Measurements from ENCODE around the gene FAM227A.
A peak's percentile ranks its signal among the peaks of the same experiment; 100 is the strongest.

Gene FAM227A

DNA sequence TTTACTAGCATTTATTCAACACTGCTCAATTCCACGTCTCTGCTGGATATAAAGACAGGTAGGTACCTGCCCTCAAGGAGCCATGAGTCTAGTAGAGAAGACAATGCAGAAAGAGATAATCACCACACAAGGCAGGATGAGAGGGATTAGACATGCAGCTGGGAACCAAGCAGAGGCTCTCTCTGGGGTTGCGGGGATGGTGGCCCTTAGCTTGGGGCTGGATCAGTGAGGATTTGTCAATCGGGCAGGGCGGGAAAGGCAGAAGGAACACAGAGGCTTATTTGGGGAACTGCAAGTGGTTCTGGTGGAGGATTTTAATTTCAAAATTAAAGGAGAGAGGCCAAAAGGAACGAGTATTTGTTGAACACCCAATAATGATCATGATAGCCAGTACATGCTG lies 77.7 kb downstream of the FAM227A start:
- DNase-seq (ENCODE audit: low read depth): no peak
- H3K4me3 ChIP-seq (ENCODE audit: low read depth, low read length): no peak overlapping the region
- TF ChIP-seq, protein P1, sequence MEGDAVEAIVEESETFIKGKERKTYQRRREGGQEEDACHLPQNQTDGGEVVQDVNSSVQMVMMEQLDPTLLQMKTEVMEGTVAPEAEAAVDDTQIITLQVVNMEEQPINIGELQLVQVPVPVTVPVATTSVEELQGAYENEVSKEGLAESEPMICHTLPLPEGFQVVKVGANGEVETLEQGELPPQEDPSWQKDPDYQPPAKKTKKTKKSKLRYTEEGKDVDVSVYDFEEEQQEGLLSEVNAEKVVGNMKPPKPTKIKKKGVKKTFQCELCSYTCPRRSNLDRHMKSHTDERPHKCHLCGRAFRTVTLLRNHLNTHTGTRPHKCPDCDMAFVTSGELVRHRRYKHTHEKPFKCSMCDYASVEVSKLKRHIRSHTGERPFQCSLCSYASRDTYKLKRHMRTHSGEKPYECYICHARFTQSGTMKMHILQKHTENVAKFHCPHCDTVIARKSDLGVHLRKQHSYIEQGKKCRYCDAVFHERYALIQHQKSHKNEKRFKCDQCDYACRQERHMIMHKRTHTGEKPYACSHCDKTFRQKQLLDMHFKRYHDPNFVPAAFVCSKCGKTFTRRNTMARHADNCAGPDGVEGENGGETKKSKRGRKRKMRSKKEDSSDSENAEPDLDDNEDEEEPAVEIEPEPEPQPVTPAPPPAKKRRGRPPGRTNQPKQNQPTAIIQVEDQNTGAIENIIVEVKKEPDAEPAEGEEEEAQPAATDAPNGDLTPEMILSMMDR (conservative IDR thresholded peaks at IDR 0.05; ENCODE audit: low read depth, low read length): no peak

DNA sequence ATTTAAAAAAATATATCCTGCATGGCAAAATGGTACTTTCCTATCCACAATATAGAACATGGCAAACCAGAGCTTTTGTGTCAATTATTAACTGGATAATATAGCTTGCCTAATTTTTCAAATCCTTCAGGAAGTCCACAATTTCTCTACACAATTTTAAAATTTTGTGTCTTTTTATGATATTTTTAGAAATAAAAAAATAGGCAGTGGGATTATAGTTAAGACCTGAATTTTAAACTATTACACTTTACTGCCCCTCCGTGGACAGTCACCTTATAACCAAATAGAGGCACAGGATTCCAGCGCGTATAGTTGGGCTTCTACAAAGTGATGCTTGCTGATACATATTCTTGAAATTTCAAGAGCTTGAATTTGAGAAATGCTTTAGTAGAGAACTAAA lies 84.1 kb downstream of the FAM227A start:
- peak; percentile 82 for DNase-seq (ENCODE audit: low read depth)
- TF ChIP-seq, protein P1 (conservative IDR thresholded peaks at IDR 0.05; ENCODE audit: low read depth, low read length): peak; percentile 55

DNA sequence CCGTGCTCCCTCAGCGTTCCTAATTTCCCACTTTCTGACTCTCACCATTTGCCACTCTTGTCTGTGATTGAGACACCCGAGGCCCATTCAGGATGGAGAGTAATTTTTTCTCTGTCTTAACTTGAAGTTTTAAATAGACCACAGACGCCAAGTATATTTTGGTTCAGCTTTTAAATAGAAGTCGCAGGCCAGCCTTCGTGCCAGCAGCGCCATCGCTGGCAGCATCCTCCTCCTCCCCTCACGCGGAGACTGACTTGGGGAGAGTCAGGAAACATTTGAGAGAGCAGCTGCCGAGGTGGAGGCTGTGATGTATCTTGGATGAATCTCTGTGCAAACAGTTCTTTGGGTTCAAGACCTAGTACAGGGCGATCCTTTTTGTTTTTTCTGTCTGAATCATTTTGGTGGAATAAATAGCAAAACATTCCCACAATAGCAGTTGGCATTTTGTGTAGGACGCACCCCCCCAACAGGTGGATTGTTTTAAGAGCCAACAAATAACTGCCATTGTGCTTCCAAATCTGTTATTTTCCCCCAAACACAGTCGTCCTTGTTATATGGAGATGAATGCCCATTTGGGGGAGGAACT lies 85.3 kb downstream of the FAM227A start:
- TF ChIP-seq, protein P1 (conservative IDR thresholded peaks at IDR 0.05; ENCODE audit: low read depth, low read length): peak; percentile 16
- peak overlapping the region; percentile 71 for H3K4me3 ChIP-seq (ENCODE audit: low read depth, low read length)
- peak; percentile 36 for DNase-seq (ENCODE audit: low read depth)

More for the DNA sequence above, 84.1 kb downstream of the FAM227A start:
- H3K4me3 ChIP-seq (ENCODE audit: low read depth, low read length): no peak overlapping the region

DNA sequence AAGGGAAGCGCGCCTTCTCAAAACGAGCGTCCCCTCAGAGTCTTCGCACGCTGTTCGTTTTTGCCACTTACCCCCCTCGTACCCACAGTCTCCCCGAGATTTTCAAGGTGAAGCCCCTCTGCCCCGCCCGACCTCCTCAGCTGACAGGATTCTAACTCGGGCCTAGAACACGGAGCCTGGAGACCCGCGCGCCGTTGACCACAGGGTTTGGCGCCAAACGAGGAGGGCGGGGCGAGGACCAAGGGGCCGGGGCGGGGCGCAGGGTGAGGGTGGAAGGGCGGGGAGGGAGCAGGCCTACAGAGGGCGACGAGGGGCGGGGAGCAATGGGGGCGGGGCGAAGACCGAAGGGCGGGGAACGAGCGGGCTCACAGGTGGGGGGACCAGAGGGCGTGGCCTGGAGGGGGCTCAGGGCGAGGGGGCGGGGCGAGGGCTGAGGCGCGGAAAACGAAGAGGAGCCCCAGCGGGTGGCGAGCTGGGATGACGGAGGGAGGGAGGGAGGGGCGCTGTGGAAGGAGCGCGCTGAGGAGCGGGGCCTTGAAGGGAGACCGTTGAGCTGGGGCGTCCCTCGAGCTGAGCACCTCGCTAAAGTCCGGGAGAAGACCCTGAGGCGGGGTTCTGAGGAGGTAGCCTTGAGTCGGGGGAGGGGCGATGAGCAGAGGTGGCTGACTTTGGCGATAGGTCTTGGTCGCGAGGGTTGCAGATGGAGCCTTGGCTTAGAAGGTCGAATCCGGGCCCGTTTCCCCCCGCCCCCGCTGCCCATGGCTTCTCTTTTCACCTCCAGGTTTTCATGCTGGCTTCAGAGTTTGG lies 86.0 kb downstream of the FAM227A start, which contains the start of gene DMC1:
TSS of gene DMC1 (minus strand) at position 212 of the 807 bp plus-strand sequence. CDS start 1,927 bp downstream, outside the sequence.
- peak; percentile 81 for DNase-seq (ENCODE audit: low read depth)
- TF ChIP-seq, protein P1 (conservative IDR thresholded peaks at IDR 0.05; ENCODE audit: low read depth, low read length): no peak
- peak within 1 kb of the TSS; percentile 71 for H3K4me3 ChIP-seq (ENCODE audit: low read depth, low read length)

DNA sequence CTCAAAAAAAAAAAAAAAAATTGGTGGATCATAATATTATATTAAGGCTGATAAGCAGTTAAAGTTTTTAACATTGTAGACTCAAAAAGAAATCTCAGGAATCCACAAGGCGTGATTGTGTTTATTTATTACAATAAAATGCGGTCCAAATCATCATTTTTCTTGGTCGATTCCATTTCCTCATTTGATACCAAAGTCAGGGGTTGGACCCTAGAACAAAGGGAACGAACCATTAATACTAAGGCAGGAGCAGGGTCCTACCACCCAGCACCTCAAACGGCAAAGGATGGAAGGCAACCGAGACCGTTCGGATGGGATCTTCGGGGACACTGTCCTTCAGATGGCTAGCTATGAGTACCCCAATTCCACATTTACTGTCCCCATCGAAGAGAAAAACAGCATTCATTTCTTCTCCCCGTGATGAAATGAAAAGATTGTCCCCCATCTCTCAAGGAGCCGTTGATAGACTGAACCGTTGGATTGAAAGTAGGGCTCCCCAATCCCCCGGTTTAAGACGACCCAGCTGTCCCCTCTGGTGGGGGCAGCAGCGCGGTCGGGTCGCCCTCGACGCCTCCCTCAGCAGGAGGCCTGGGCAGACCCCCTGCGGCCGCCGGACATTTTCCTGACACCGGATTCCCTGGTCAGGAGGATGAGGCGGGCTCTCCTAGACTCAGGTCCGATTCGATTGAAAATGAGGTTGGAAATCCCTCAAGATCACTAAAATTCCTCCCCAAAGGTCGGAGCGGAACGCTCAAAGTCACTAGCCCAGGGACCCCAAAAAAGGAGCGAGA lies 86.8 kb downstream of the FAM227A start:
- no peak for DNase-seq (ENCODE audit: low read depth)
- peak overlapping the region; percentile 71 for H3K4me3 ChIP-seq (ENCODE audit: low read depth, low read length)

DNA sequence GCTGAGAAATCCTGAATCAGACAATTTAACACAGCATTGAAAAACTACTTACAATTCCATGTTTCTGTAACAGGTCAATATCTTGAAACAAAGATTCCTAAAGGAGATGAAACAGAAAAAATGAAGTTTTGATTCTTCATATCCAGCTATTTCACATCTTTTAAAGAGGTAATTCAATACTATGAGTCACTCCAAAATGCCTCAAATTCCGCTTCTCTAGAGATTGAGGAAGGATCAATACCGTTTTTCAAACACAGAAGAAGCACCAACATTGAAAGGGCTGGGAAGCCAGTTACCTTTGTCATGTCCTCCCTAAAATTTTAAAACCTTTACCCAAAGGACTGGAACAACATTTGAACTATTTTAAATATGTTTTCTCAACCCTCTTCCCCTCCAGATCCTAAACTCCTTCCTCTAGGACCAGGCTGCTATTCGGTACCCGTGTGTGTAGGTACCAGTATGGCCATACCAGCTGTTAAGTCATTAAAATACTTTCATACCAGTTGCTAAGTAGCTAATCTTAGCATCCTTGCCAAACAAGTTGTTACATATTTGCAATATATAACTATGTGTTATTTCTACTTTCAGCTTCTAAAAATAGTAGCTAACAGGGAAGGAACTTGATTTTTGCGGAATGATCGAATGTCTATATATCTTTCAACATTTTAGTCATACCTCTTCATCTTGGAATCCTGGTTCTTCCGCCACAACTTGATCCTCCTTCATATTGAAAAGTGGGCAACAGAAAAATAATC lies 88.5 kb downstream of the FAM227A start:
- TF ChIP-seq, protein P1 (conservative IDR thresholded peaks at IDR 0.05; ENCODE audit: low read depth, low read length): no peak
- DNase-seq (ENCODE audit: low read depth): no peak
- H3K4me3 ChIP-seq (ENCODE audit: low read depth, low read length): no peak overlapping the region

More for the DNA sequence above, 86.8 kb downstream of the FAM227A start:
- TF ChIP-seq, protein P1 (conservative IDR thresholded peaks at IDR 0.05; ENCODE audit: low read depth, low read length): no peak
